ENCODE measurements around the gene STAMBPL1. TPM values are rescaled to one million over a fixed set of nuclear protein-coding genes. Genes with fewer than 3 reads are reported as not detected.

The STAMBPL1 gene
- total and polyA plus RNA-seq, 11 donors: 1.0 to 6.3 (median 3.3) TPM

- no peak overlapping the region for H3K4me3 ChIP-seq
- H3K27me3 ChIP-seq: no peaks in the 10 kb centered on the region
- no peak for DNase-seq
- no peaks in the 10 kb centered on the region for H3K36me3 ChIP-seq
- no peak for ATAC-seq
- intact Hi-C loops (cut with DNase I): no loop called here
- peaks cover 0 to 19% (median under 1%) of the 10 kb centered on the region in 12 donors for H3K4me1 ChIP-seq
- H3K9me3 ChIP-seq: no peaks in the 10 kb centered on the region
- no peak for TF ChIP-seq CTCF (IDR thresholded peaks at IDR 0.05)
- TF ChIP-seq POLR2A (IDR thresholded peaks at IDR 0.05): no peak
- no peak overlapping the region for H3K27ac ChIP-seq
Measured at GRCh38 chr10:88961266-88961665, 81.2 kb downstream of the STAMBPL1 start.

GRCh38 chr10:88962336-88962735 is 82.3 kb downstream of the STAMBPL1 start:
- intact Hi-C loops (cut with DNase I): no loop called here
- no peaks in the 10 kb centered on the region for H3K27me3 ChIP-seq
- H3K4me1 ChIP-seq: peaks cover 0 to 25% (median 7%) of the 10 kb centered on the region in 12 donors
- H3K27ac ChIP-seq: no peak overlapping the region
- WGBS, 4 donors: 45 to 62% (median 55%) methylated on average over 2 of the region's 2 CpGs
- H3K4me3 ChIP-seq: no peak overlapping the region
- no peaks in the 10 kb centered on the region for H3K9me3 ChIP-seq
- no peak for DNase-seq
- TF ChIP-seq CTCF (IDR thresholded peaks at IDR 0.05): no peak
- TF ChIP-seq POLR2A (IDR thresholded peaks at IDR 0.05): no peak
- ATAC-seq: no peak
- no peaks in the 10 kb centered on the region for H3K36me3 ChIP-seq

GRCh38 chr10:88963318-88963717 is 83.3 kb downstream of the STAMBPL1 start:
- peaks cover 0 to 25% (median 9%) of the 10 kb centered on the region in 12 donors for H3K4me1 ChIP-seq
- no peaks in the 10 kb centered on the region for H3K36me3 ChIP-seq
- DNase-seq: no peak
- no peak for ATAC-seq
- H3K27me3 ChIP-seq: no peaks in the 10 kb centered on the region
- H3K4me3 ChIP-seq: no peak overlapping the region
- no peak for TF ChIP-seq POLR2A (IDR thresholded peaks at IDR 0.05)
- TF ChIP-seq CTCF (IDR thresholded peaks at IDR 0.05): no peak
- intact Hi-C loops (cut with DNase I): no loop called here
- no peak overlapping the region for H3K27ac ChIP-seq
- H3K9me3 ChIP-seq: no peaks in the 10 kb centered on the region
- 93 to 98% (median 95%) methylated on average over 2 of the region's 2 CpGs for WGBS, 4 donors

- Histone ChIP-seq H3K4me1 (peaks cover 0 to 32% (median 10%) of the 10 kb centered on the region in 12 donors), H3K27me3 (no peaks in the 10 kb centered on the region), H3K27ac (no peak overlapping the region), H3K9me3 (no peaks in the 10 kb centered on the region), H3K4me3 (no peak overlapping the region), H3K36me3 (no peaks in the 10 kb centered on the region)
- intact Hi-C loops (cut with DNase I): no loop called here
- ATAC-seq: no peak
- 80 to 85% (median 83%) methylated on average over 1 of the region's 1 CpG for WGBS, 4 donors
- TF ChIP-seq POLR2A (IDR thresholded peaks at IDR 0.05) (no peak), CTCF (IDR thresholded peaks at IDR 0.05) (no peak)
- no peak for DNase-seq
Measured at GRCh38 chr10:88964360-88964759, 84.3 kb downstream of the STAMBPL1 start.

All from heart left ventricle (tissue), 16 donors.